GM23338 (cell line): ENCODE results near the gene CDC42EP5. TPM values are rescaled to one million over a fixed set of nuclear protein-coding genes. Genes with fewer than 3 reads are reported as not detected.

Experiments used
- ATAC-seq: fragments of 200-7000 bp; cut with Tn5 transposase; 3 replicates; pipeline ENCODE4 v1.9.1; 2020
- DNase-seq: peaks from one replicate; pipeline ENCODE4 v3.0.0-alpha.2; 2015; ENCODE audit warnings: low spot score
- H2AFZ ChIP-seq: fragments of 200-600 bp; sonication (generic); 2 replicates; pipeline ENCODE4 v1.8.0; 2016; ENCODE audit warnings: antibody characterized with exemption, mild to moderate bottlenecking, moderate library complexity
- H3F3A ChIP-seq: fragments of 200-600 bp; sonication (generic); replicated peaks from 2 replicates; pipeline ENCODE4 v1.8.0; 2017; ENCODE audit warnings: antibody characterized with exemption, mixed run types, low read depth
- H3K27ac ChIP-seq: fragments of 200-600 bp; sonication (generic); 2 replicates; pipeline ENCODE4 v1.6.1; 2016; ENCODE audit warnings: low read depth
- H3K27me3 ChIP-seq: fragments of 200-600 bp; sonication (generic); 2 replicates; pipeline ENCODE4 v1.8.0; 2016; ENCODE audit warnings: mild to moderate bottlenecking, mixed run types, moderate library complexity; ENCODE audit not compliant: insufficient read depth
- H3K36me3 ChIP-seq: fragments of 200-600 bp; sonication (generic); 2 replicates; pipeline ENCODE4 v1.8.0; 2016; ENCODE audit warnings: mild to moderate bottlenecking; ENCODE audit not compliant: insufficient read depth
- H3K4me1 ChIP-seq: fragments of 200-600 bp; sonication (generic); 2 replicates; pipeline ENCODE4 v1.8.0; 2016; ENCODE audit warnings: mild to moderate bottlenecking, moderate library complexity; ENCODE audit not compliant: insufficient read depth
- H3K4me2 ChIP-seq: fragments of 200-600 bp; sonication (generic); 2 replicates; pipeline ENCODE4 v1.7.1; 2017; ENCODE audit warnings: mixed run types
- H3K4me3 ChIP-seq: fragments of 200-600 bp; sonication (generic); 2 replicates; pipeline ENCODE4 v1.6.1; 2016; ENCODE audit warnings: mixed run types
- H3K79me2 ChIP-seq: fragments of 200-600 bp; sonication (generic); replicated peaks from 2 replicates; pipeline ENCODE4 v1.8.0; 2017; ENCODE audit warnings: mild to moderate bottlenecking; ENCODE audit not compliant: insufficient read depth
- H3K9me2 ChIP-seq: fragments of 200-600 bp; sonication (generic); 2 replicates; pipeline ENCODE4 v1.8.0; 2017; ENCODE audit not compliant: insufficient read depth
- H4K20me1 ChIP-seq: fragments of 200-600 bp; sonication (generic); replicated peaks from 2 replicates; pipeline ENCODE4 v1.8.0; 2017; ENCODE audit warnings: mild to moderate bottlenecking; ENCODE audit not compliant: insufficient read depth
- H3K27ac Mint-ChIP-seq: 2 replicates; pipeline ENCODE4 v1.8.0; 2020; ENCODE audit warnings: inconsistent platforms, mild to moderate bottlenecking, moderate library complexity, mixed read lengths
- H3K27me3 Mint-ChIP-seq: 3 replicates; pipeline ENCODE4 v1.8.0; 2022; ENCODE audit warnings: low read depth, mild to moderate bottlenecking, moderate library complexity, mixed read lengths, inconsistent platforms; ENCODE audit not compliant: insufficient read depth, poor library complexity
- H3K36me3 Mint-ChIP-seq: 3 replicates; pipeline ENCODE4 v1.8.0; 2021; ENCODE audit warnings: low read depth, mild to moderate bottlenecking, inconsistent platforms, moderate library complexity, mixed read lengths
- H3K4me1 Mint-ChIP-seq: 3 replicates; pipeline ENCODE4 v1.8.0; 2020; ENCODE audit warnings: mild to moderate bottlenecking, inconsistent platforms, mixed read lengths
- H3K4me3 Mint-ChIP-seq: 3 replicates; pipeline ENCODE4 v1.8.0; 2021; ENCODE audit warnings: moderate library complexity, mild to moderate bottlenecking, inconsistent platforms, mixed read lengths
- H3K9me3 Mint-ChIP-seq: 3 replicates; pipeline ENCODE4 v1.8.0; 2020; ENCODE audit warnings: moderate library complexity, mild to moderate bottlenecking, inconsistent platforms, mixed read lengths
- CREB1 ChIP-seq: fragments of 250-450 bp; sonication (Bioruptor Pico); IDR thresholded peaks from 2 replicates; pipeline ENCODE4 v1.5.0; 2020; ENCODE audit warnings: low read depth, mild to moderate bottlenecking, moderate library complexity
- CTCF ChIP-seq, 2 experiments: fragments of 200-600 bp in 1 of 2; sonication (generic) in 1 of 2; conservative IDR thresholded peaks; 2 replicates each; pipeline versions ENCODE4 v1.5.1 to v1.6.1; 2016 to 2017; ENCODE audit warnings: antibody characterized with exemption in 2 of 2, low read depth in 2 of 2, mild to moderate bottlenecking in 2 of 2, moderate library complexity in 1 of 2
- EZH2 ChIP-seq: fragments of 200-600 bp; sonication (generic); IDR thresholded peaks from one replicate; pipeline ENCODE4 v1.8.0; 2017; ENCODE audit warnings: antibody characterized with exemption, mild to moderate bottlenecking, low read depth; ENCODE audit not compliant: unreplicated experiment
- JUNB ChIP-seq: IDR thresholded peaks from one replicate; pipeline ENCODE4 v1.6.1; 2016; ENCODE audit warnings: antibody characterized with exemption; ENCODE audit not compliant: unreplicated experiment
- REST ChIP-seq: IDR thresholded peaks from one replicate; pipeline ENCODE4 v1.6.1; 2018; ENCODE audit warnings: antibody characterized with exemption; ENCODE audit not compliant: unreplicated experiment
- ZNF114 ChIP-seq: fragments of 250-450 bp; sonication (Bioruptor Pico); IDR thresholded peaks from 2 replicates; pipeline ENCODE4 v1.5.0; 2020; ENCODE audit warnings: mild to moderate bottlenecking, moderate library complexity
- ZNF331 ChIP-seq: fragments of 250-450 bp; sonication (Bioruptor Pico); IDR thresholded peaks from 2 replicates; pipeline ENCODE4 v1.5.0; 2020; ENCODE audit warnings: low read depth, mild to moderate bottlenecking, moderate library complexity
- polyA plus RNA-seq: library from polyadenylated mRNA; unstranded; fragments of >200 nt; fragmentation: Nextera tagmentation; extraction: Ambion mirVana; gene quantifications from 2 replicates; pipeline ENCODE4 v1.2.1, GENCODE V29; 2016
- small RNA-seq: library from RNA; depleted of rRNA; stranded (forward); fragments of <200 nt; gene quantifications from one replicate; pipeline ENCODE3, GENCODE V24; 2014; ENCODE audit warnings: low replicate concordance
- total RNA-seq: library from RNA; depleted of rRNA; stranded (reverse); fragments of >200 nt; shearing (Covaris generic); gene quantifications from 2 replicates; pipeline ENCODE4 v1.2.3, GENCODE V29; 2014; rRNA removed

Gene CDC42EP5
- total and polyA plus RNA-seq, 2 experiments from 2014 or later, result 1.4 to 3.4 TPM

- peaks cover 32% of the 10 kb centered on the region for H3K4me1 Mint-ChIP-seq
- Histone ChIP-seq H3K27ac (no peak within 1 kb of the TSS), H3F3A (peaks cover 13% of the 10 kb centered on the region), H3K9me2 (no peaks in the 10 kb centered on the region), H3K4me1 (peaks cover 23% of the 10 kb centered on the region), H3K27me3 (peaks cover 23% of the 10 kb centered on the region), H3K36me3 (no peaks in the 10 kb centered on the region), H3K4me3 (peak within 1 kb of the TSS; percentile 86), H3K4me2 (peak within 1 kb of the TSS; percentile 95), H4K20me1 (no peaks in the 10 kb centered on the region), H2AFZ (peak within 1 kb of the TSS; percentile 93), H3K79me2 (no peaks in the 10 kb centered on the region)
- DNase-seq, result peak; percentile 66
- TF ChIP-seq CREB1 (CRISPR knock-in tag), result no peak
- no peak for TF ChIP-seq EZH2
- peak in 1 of 2 experiments; percentile 56; a peak in 2 of 4 replicates for TF ChIP-seq CTCF (conservative IDR thresholded peaks at IDR 0.05; ENCODE audit: low read depth in 2 of 2)
- TF ChIP-seq JUNB, result no peak
- no peak for TF ChIP-seq ZNF114
- no peak for TF ChIP-seq REST
- TF ChIP-seq ZNF331, result no peak
- H3K4me3 Mint-ChIP-seq, result peak within 1 kb of the TSS; percentile 86
- H3K36me3 Mint-ChIP-seq, result peaks cover 18% of the 10 kb centered on the region
- H3K27ac Mint-ChIP-seq, result no peak within 1 kb of the TSS
- peaks cover 22% of the 10 kb centered on the region for H3K9me3 Mint-ChIP-seq
- H3K27me3 Mint-ChIP-seq, result peaks cover 35% of the 10 kb centered on the region
- peak; percentile 50 for ATAC-seq
Measured at GRCh38 chr19:54415208-54415900, 57.7 kb downstream of the CDC42EP5 start, which contains the start of gene TTYH1. TTYH1 (plus strand) TSS chr19:54415464; CDS start chr19:54415553, 89 bp downstream.

Small RNAs within 50 kb of the gene (small RNA-seq; reads per million reads assigned to genes)
- gene AC245884.3, result not detected

Other genes with a start within 250 kb of the CDC42EP5 start
- not detected in 2 replicates for gene LILRA6, start 230.5 kb downstream of the CDC42EP5 start, total RNA-seq
- not detected in 2 replicates for gene LILRA6, start 230.5 kb downstream of the CDC42EP5 start, polyA plus RNA-seq
- not detected in 2 replicates for gene LILRB5, start 216.0 kb downstream of the CDC42EP5 start, total RNA-seq
- gene LILRB5, start 216.0 kb downstream of the CDC42EP5 start, polyA plus RNA-seq, result not detected in 2 replicates
- gene LILRB2, start 192.2 kb downstream of the CDC42EP5 start, total RNA-seq, result not detected in 2 replicates
- gene LILRB2, start 192.2 kb downstream of the CDC42EP5 start, polyA plus RNA-seq, result not detected in 2 replicates
- not detected in 2 replicates for gene LILRA5, start 160.1 kb downstream of the CDC42EP5 start, total RNA-seq
- not detected in 2 replicates for gene LILRA5, start 160.1 kb downstream of the CDC42EP5 start, polyA plus RNA-seq
- gene LILRA4, start 134.1 kb downstream of the CDC42EP5 start, total RNA-seq, result not detected in 2 replicates
- not detected in 2 replicates for gene LILRA4, start 134.1 kb downstream of the CDC42EP5 start, polyA plus RNA-seq
- gene LAIR1, start 108.4 kb downstream of the CDC42EP5 start, total RNA-seq, result 1.3 TPM in 1 of 2 replicates, not detected in the other
- gene LAIR1, start 108.4 kb downstream of the CDC42EP5 start, polyA plus RNA-seq, result 0.10 TPM in 2 replicates
- 31.8 and 40.8 TPM in 2 replicates for gene TTYH1, start 57.8 kb downstream of the CDC42EP5 start, total RNA-seq
- gene TTYH1, start 57.8 kb downstream of the CDC42EP5 start, polyA plus RNA-seq, result 18.2 and 21.5 TPM in 2 replicates
- 45.6 and 74.3 TPM in 2 replicates for gene LENG8, start 24.1 kb downstream of the CDC42EP5 start, total RNA-seq
- 41.2 and 42.1 TPM in 2 replicates for gene LENG8, start 24.1 kb downstream of the CDC42EP5 start, polyA plus RNA-seq
- gene LENG9, start 9.5 kb downstream of the CDC42EP5 start, total RNA-seq, result 3.3 and 6.4 TPM in 2 replicates
- 0.26 and 0.52 TPM in 2 replicates for gene LENG9, start 9.5 kb downstream of the CDC42EP5 start, polyA plus RNA-seq
- gene LAIR2, start 29.5 kb upstream of the CDC42EP5 start, total RNA-seq, result not detected in 2 replicates
- gene LAIR2, start 29.5 kb upstream of the CDC42EP5 start, polyA plus RNA-seq, result not detected in 2 replicates
- gene LILRA2, start 100.5 kb upstream of the CDC42EP5 start, total RNA-seq, result not detected in 2 replicates
- gene LILRA2, start 100.5 kb upstream of the CDC42EP5 start, polyA plus RNA-seq, result not detected in 2 replicates
- gene LILRA1, start 120.3 kb upstream of the CDC42EP5 start, total RNA-seq, result not detected in 2 replicates
- not detected in 2 replicates for gene LILRA1, start 120.3 kb upstream of the CDC42EP5 start, polyA plus RNA-seq
- gene LILRB1, start 157.2 kb upstream of the CDC42EP5 start, total RNA-seq, result 0.14 TPM in 1 of 2 replicates, not detected in the other
- 0.12 TPM in 1 of 2 replicates, not detected in the other for gene LILRB1, start 157.2 kb upstream of the CDC42EP5 start, polyA plus RNA-seq
- not detected in 2 replicates for gene LILRB4, start 189.7 kb upstream of the CDC42EP5 start, total RNA-seq
- gene LILRB4, start 189.7 kb upstream of the CDC42EP5 start, polyA plus RNA-seq, result not detected in 2 replicates